ENCODE measurements around the gene USH1C.

The USH1C gene

DNA sequence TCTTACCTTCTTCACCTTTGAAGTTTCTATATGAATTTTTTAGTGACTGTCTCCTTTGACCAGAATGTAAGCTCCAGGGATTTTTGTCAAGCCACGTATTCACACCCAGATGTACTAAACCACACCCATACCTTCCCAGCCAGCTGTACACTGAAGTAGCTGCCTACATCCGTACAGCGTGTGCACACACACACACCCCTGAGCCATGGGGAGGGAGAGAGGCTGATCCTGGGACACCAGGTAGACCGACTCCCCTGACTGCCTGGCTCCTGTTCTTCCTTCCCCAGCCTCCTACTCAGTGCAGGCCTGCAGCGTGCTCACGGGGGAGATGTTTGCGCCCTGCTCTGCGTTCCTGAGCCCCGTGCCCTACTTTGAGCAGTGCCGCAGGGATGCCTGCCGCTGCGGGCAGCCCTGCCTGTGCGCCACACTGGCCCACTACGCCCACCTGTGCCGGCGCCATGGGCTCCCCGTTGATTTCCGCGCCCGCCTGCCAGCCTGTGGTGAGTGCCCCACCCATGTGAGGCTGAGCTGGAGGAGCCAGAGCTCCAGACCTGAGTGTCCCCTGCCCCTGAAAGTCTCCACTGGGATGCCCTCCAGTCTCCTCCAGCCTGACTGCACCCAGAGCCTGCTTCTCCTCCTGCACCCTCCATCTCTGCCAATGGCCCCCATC lies 28.7 kb upstream of the USH1C start:
- no peak for DNase-seq
- no peak overlapping the region for H3K4me3 Mint-ChIP-seq
- peaks cover 26% of the 10 kb centered on the region for H3K27me3 Mint-ChIP-seq (ENCODE audit: low read depth, poor library complexity)
- no peak overlapping the region for H3K27ac Mint-ChIP-seq
- H3K9me3 Mint-ChIP-seq = no peaks in the 10 kb centered on the region
- TF ChIP-seq, protein P1, sequence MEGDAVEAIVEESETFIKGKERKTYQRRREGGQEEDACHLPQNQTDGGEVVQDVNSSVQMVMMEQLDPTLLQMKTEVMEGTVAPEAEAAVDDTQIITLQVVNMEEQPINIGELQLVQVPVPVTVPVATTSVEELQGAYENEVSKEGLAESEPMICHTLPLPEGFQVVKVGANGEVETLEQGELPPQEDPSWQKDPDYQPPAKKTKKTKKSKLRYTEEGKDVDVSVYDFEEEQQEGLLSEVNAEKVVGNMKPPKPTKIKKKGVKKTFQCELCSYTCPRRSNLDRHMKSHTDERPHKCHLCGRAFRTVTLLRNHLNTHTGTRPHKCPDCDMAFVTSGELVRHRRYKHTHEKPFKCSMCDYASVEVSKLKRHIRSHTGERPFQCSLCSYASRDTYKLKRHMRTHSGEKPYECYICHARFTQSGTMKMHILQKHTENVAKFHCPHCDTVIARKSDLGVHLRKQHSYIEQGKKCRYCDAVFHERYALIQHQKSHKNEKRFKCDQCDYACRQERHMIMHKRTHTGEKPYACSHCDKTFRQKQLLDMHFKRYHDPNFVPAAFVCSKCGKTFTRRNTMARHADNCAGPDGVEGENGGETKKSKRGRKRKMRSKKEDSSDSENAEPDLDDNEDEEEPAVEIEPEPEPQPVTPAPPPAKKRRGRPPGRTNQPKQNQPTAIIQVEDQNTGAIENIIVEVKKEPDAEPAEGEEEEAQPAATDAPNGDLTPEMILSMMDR (IDR thresholded peaks at IDR 0.05) = no peak
- peaks cover 6% of the 10 kb centered on the region for H3K4me1 Mint-ChIP-seq
- H3K36me3 Mint-ChIP-seq (ENCODE audit: low read depth) = peaks cover 7% of the 10 kb centered on the region

DNA sequence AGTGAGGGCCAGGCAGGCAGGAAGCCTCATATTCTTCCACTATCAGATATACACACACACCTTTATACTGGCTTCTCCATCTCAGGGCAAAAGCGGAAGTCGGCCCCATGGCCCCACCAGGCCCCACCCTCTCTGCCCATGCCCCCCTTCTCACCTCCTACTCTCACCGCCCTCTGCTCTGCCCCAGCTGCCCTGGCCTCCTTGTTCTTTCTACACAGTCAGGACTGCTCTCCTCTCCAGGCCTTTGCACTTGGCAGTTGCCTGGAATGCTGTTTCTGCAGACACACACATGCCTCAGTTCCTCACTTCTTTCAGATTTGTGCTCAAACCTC lies 28.1 kb upstream of the USH1C start:
- peaks cover 26% of the 10 kb centered on the region for H3K27me3 Mint-ChIP-seq (ENCODE audit: low read depth, poor library complexity)
- DNase-seq = no peak
- no peaks in the 10 kb centered on the region for H3K9me3 Mint-ChIP-seq
- H3K4me1 Mint-ChIP-seq = peaks cover 6% of the 10 kb centered on the region
- no peak overlapping the region for H3K27ac Mint-ChIP-seq
- H3K4me3 Mint-ChIP-seq = no peak overlapping the region
- H3K36me3 Mint-ChIP-seq (ENCODE audit: low read depth) = peaks cover 7% of the 10 kb centered on the region
- TF ChIP-seq, protein P1 (IDR thresholded peaks at IDR 0.05) = no peak

DNA sequence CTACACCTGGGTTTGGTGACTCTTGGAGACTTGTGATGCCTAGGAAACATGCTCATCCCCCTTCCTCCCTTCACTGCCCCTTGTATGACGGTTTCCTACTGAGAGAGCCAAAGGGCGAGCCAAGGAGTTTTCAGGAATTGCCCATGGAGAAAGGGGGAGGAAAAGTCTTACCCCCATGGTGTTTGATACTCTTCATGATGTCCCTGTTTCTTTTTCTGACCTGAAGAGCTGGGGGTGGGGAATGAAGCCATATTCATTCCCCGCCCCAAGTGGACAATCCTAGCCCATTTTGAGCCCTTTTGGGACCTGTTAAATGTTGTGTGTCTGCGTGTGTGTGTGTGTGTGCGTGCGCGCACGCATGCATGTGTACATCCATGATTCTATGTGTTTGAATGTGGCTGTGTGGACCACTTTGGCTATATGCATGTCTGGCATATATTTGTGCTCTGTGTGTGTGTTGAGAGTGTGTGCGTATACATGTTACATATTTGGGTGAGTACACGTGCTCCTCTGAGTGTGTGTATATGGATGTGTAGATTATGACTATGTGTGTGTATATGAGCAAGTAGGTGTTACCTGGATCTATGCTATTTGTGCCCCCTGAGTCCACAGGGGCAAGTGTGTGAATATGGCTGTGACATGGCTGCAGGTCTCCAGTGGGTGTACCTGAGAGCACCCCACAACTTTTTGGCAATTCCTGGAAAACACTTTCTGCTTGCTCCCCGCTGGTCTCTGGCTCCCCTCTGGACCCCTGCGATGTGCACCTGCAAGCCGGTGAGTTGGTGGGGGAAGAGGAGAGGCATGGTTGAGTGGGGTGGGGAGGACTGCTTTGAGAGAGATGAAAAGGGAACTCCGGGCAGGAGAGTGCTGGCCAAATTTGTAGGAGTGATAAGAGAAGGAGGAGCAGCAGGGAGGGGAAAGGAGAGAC lies 27.5 kb upstream of the USH1C start:
- peaks cover 7% of the 10 kb centered on the region for H3K36me3 Mint-ChIP-seq (ENCODE audit: low read depth)
- H3K27me3 Mint-ChIP-seq (ENCODE audit: low read depth, poor library complexity) = peaks cover 31% of the 10 kb centered on the region
- DNase-seq = no peak
- TF ChIP-seq, protein P1 (IDR thresholded peaks at IDR 0.05) = no peak
- H3K4me1 Mint-ChIP-seq = peaks cover 6% of the 10 kb centered on the region
- no peak overlapping the region for H3K4me3 Mint-ChIP-seq
- no peak overlapping the region for H3K27ac Mint-ChIP-seq
- H3K9me3 Mint-ChIP-seq = no peaks in the 10 kb centered on the region

DNA sequence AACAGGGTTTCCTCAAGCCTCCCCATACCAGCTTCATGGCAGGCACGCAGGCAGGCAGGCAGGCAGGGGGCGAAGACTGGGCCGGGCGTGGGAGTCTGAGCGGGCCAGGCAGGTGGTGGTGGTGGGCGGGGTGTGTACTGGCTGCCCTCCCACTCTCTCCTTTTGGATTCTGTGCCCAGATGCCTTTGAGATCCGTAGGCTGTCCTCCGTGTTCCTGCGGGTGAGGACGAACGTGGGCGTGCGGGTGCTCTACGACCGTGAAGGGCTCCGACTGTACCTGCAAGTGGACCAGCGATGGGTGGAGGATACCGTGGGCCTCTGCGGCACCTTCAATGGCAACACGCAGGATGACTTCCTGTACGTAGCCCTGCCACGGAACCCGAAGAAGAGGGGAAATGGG lies 25.8 kb upstream of the USH1C start:
- H3K27me3 Mint-ChIP-seq (ENCODE audit: low read depth, poor library complexity) = peaks cover 33% of the 10 kb centered on the region
- H3K4me1 Mint-ChIP-seq = peaks cover 2% of the 10 kb centered on the region
- peaks cover 7% of the 10 kb centered on the region for H3K36me3 Mint-ChIP-seq (ENCODE audit: low read depth)
- no peak for DNase-seq
- TF ChIP-seq, protein P1 (IDR thresholded peaks at IDR 0.05) = no peak
- no peak overlapping the region for H3K4me3 Mint-ChIP-seq
- H3K9me3 Mint-ChIP-seq = no peaks in the 10 kb centered on the region
- H3K27ac Mint-ChIP-seq = no peak overlapping the region

DNA sequence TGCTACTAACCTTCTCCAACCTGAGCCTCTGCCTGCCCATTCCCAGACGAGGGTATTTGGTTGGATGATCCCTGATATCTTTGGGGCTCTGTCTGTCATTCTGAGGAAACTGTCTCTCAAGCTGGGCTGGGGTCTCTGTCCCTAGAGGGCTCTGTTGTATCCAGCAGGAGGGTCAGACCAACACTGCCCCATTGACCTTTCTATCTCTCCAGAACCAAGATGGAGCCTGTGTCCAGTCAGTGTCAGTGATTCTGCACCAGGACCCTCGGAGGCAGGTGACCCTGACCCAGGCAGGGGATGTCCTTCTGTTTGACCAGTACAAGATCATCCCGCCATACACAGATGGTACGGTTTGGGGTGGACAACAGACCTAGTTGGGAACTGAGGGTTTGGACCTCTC lies 24.7 kb upstream of the USH1C start:
- Mint-ChIP-seq H3K4me3 (no peak overlapping the region), H3K36me3 (ENCODE audit: low read depth) (peaks cover 7% of the 10 kb centered on the region), H3K4me1 (no peaks in the 10 kb centered on the region), H3K9me3 (no peaks in the 10 kb centered on the region), H3K27ac (no peak overlapping the region), H3K27me3 (ENCODE audit: low read depth, poor library complexity) (peaks cover 33% of the 10 kb centered on the region)
- DNase-seq = no peak
- TF ChIP-seq, protein P1 (IDR thresholded peaks at IDR 0.05) = no peak

Data from nephron progenitor cell (in vitro differentiated cells).